GM12878 (cell line): ENCODE measurements around the gene IL18. TPM values are rescaled to one million over a fixed set of nuclear protein-coding genes. Genes with fewer than 3 reads are reported as not detected.

Experiments used
- ATAC-seq: fragments of 200-7000 bp; cut with Tn5 transposase; 3 replicates; pipeline ENCODE4 v1.9.1; 2020; ENCODE audit warnings: mild to moderate bottlenecking, moderate library complexity
- BruUV-seq: library from RNA; stranded (reverse); fragments of 400-500 nt; replicated peaks from 2 replicates; lab custom pipeline; 2021; lab: Mats Ljungman, UMichigan
- CTCF ChIA-PET: fragments of 300-600 bp; sonication (Branson Sonifier 250); formaldehyde crosslinking; extraction: SDS; loops from one replicate; lab custom pipeline; 2021; ENCODE audit warnings: inconsistent platforms; lab: Yijun Ruan, JAX
- POLR2A ChIA-PET: fragments of 350-600 bp; formaldehyde crosslinking; extraction: SDS; loops from one replicate; lab custom pipeline; 2021; ENCODE audit warnings: inconsistent platforms; lab: Charles Lee
- RAD21 ChIA-PET: fragments of 300-600 bp; sonication (Branson Sonifier 250); formaldehyde crosslinking; loops from one replicate; lab custom pipeline; 2023; ENCODE audit warnings: antibody characterized with exemption; ENCODE audit not compliant: unreplicated experiment; lab: Charles Lee
- SMC1A ChIA-PET: fragments of 300-600 bp; sonication (Branson Sonifier 250); formaldehyde crosslinking; loops from one replicate; lab custom pipeline; 2023; ENCODE audit not compliant: unreplicated experiment, uncharacterized antibody; lab: Charles Lee
- DNase-seq: peaks from one replicate; pipeline ENCODE4 v3.0.0-alpha.2; 2011; ENCODE audit warnings: low read depth, low spot score
- FAIRE-seq: peaks from 3 replicates; lab custom pipeline; 2011; peaks lifted over from hg19 to GRCh38; lab: Jason Lieb, UNC
- H2AFZ ChIP-seq: 2 replicates; pipeline ENCODE4 v1.6.0; 2011; ENCODE audit warnings: low read depth, low read length, control low read depth; ENCODE audit not compliant: control insufficient read depth
- H3K27ac ChIP-seq: 2 replicates; pipeline ENCODE4 v1.5.1; 2011; ENCODE audit warnings: control low read depth; ENCODE audit not compliant: control insufficient read depth, insufficient read depth
- H3K27me3 ChIP-seq, 2 experiments: replicated peaks in 1 of 2; 2 replicates each; pipeline versions ENCODE4 v1.6.0 to v1.6.1; 2011; ENCODE audit warnings: low read length in 1 of 2; ENCODE audit not compliant: control insufficient read depth in 2 of 2, insufficient read depth in 2 of 2
- H3K36me3 ChIP-seq, 2 experiments: 2 replicates each; pipeline ENCODE4 v1.5.1; 2011; ENCODE audit warnings: low read length in 1 of 2; ENCODE audit not compliant: control insufficient read depth in 2 of 2, insufficient read depth in 2 of 2
- H3K4me1 ChIP-seq: 2 replicates; pipeline ENCODE4 v1.6.1; 2011; ENCODE audit warnings: mild to moderate bottlenecking, low read length, moderate library complexity, mixed read lengths; ENCODE audit not compliant: control insufficient read depth, insufficient read depth
- H3K4me2 ChIP-seq: 2 replicates; pipeline ENCODE4 v1.6.0; 2011; ENCODE audit warnings: control low read depth; ENCODE audit not compliant: control insufficient read depth, insufficient read depth
- H3K4me3 ChIP-seq: fragments of 200-600 bp; sonication (generic); 2 replicates; pipeline ENCODE4 v1.5.1; 2016
- H3K79me2 ChIP-seq: 2 replicates; pipeline ENCODE4 v1.6.0; 2011; ENCODE audit warnings: low read length; ENCODE audit not compliant: control insufficient read depth, insufficient read depth
- H3K9ac ChIP-seq: 2 replicates; pipeline ENCODE4 v1.8.0; 2011; ENCODE audit warnings: low read length, control low read depth, mixed read lengths; ENCODE audit not compliant: control insufficient read depth, insufficient read depth
- H3K9me3 ChIP-seq: replicated peaks from 3 replicates; pipeline ENCODE4 v1.5.1; 2011; ENCODE audit warnings: mild to moderate bottlenecking, low read length; ENCODE audit not compliant: control insufficient read depth, insufficient read depth
- H4K20me1 ChIP-seq: 2 replicates; pipeline ENCODE4 v1.6.0; 2011; ENCODE audit not compliant: control insufficient read depth, insufficient read depth
- BACH1 ChIP-seq: fragments of 450-650 bp; IDR thresholded peaks from 2 replicates; pipeline ENCODE4 v1.6.1; 2017; ENCODE audit warnings: mild to moderate bottlenecking, borderline replicate concordance
- BRCA1 ChIP-seq: IDR thresholded peaks from 2 replicates; pipeline ENCODE4 v1.6.1; 2011; ENCODE audit warnings: low read depth, low read length, improper control_type of control experiment
- GABPA ChIP-seq: IDR thresholded peaks from 2 replicates; pipeline ENCODE4 v1.6.1; 2014; ENCODE audit warnings: antibody characterized with exemption, low read depth, mild to moderate bottlenecking, inconsistent platforms
- HDAC2 ChIP-seq: fragments of 200-600 bp; sonication (generic); IDR thresholded peaks from 2 replicates; pipeline ENCODE4 v1.6.1; 2017
- IRF4 ChIP-seq: IDR thresholded peaks from 2 replicates; pipeline ENCODE4 v1.6.1; 2011; ENCODE audit warnings: low read depth, low read length
- SUZ12 ChIP-seq: fragments of 200-600 bp; sonication (generic); IDR thresholded peaks from one replicate; pipeline ENCODE4 v1.6.1; 2018; ENCODE audit warnings: antibody characterized with exemption, mild to moderate bottlenecking; ENCODE audit not compliant: unreplicated experiment
- WGBS: methylation state at CpG from one replicate; pipeline ENCODE4 v1.1.6; 2016; ENCODE audit warnings: low lambda C conversion rate; ENCODE audit not compliant: insufficient replicate concordance, insufficient coverage; ENCODE audit errors: missing lambda C conversion rate; 5-methylcytosine and 5-hydroxymethylcytosine counted together
- in situ Hi-C: fragments of 300-500 bp; cut with MboI; formaldehyde crosslinking; loops from 9 replicates; pipeline ENCODE4 v1.14.3; 2018; ENCODE audit warnings: mixed read lengths
- intact Hi-C: fragments of 100-400 bp; cut with micrococcal nuclease; formaldehyde crosslinking; loops from one replicate; pipeline ENCODE4 v1.14.2; 2022; ENCODE audit not compliant: unreplicated experiment
- polyA plus RNA-seq, 11 experiments: library from polyadenylated mRNA; depleted of rRNA in 4 of 11; unstranded in 6 of 11; stranded (reverse) in 5 of 11; fragments of >200 nt; fragmentation: Nextera tagmentation in 4 of 11; fragmentation: Illumina TruSeq in 1 of 11; extraction: Ambion mirVana in 4 of 11; extraction: Trizol in 1 of 11; gene quantifications; 1 replicate in 1 of 11; 2 replicates in 10 of 11; pipeline versions ENCODE4 v1.2.1 to v1.2.3, GENCODE V29; 2011 to 2016; ENCODE audit warnings: inconsistent platforms in 2 of 11, missing spikeins in 2 of 11, low read depth in 1 of 11
- total RNA-seq, 4 experiments: library from RNA; depleted of rRNA in 3 of 4; stranded (reverse); fragments of >200 nt in 3 of 4; fragmentation: Illumina TruSeq in 1 of 4; extraction: Trizol in 1 of 4; gene quantifications; 2 replicates each; pipeline versions ENCODE4 v1.2.1 to v1.2.3, GENCODE V29; 2013 to 2021
- TF ChIP-seq, protein P1 (sequence below): IDR thresholded peaks from 2 replicates; pipeline ENCODE4 v1.6.1; 2011; ENCODE audit warnings: borderline replicate concordance, low read depth, mild to moderate bottlenecking, moderate library complexity, mixed read lengths, low read length; ENCODE audit not compliant: insufficient read depth; ENCODE audit errors: extremely low read length
- TF ChIP-seq, protein P2 (sequence below): fragments of 450-650 bp; IDR thresholded peaks from 2 replicates; pipeline ENCODE4 v1.6.1; 2016; ENCODE audit warnings: mild to moderate bottlenecking, moderate library complexity, borderline replicate concordance
- TF ChIP-seq, protein P3 (sequence below): fragments of 450-650 bp; IDR thresholded peaks from 2 replicates; pipeline ENCODE4 v1.6.1; 2017; ENCODE audit warnings: mild to moderate bottlenecking, moderate library complexity
- TF ChIP-seq, protein P4 (sequence below): IDR thresholded peaks from 2 replicates; pipeline ENCODE4 v1.6.1; 2012; ENCODE audit warnings: low read depth, low read length, improper control_type of control experiment
- TF ChIP-seq, protein P5 (sequence below): IDR thresholded peaks from 2 replicates; pipeline ENCODE4 v1.6.1; 2012; ENCODE audit warnings: low read depth, low read length, improper control_type of control experiment

IL18 gene
- total and polyA plus RNA-seq, 10 of the 15 experiments (the other 5 are each of a cell fraction or from before 2014, with no cell fraction given): 0.12 to 0.42 (median 0.24) TPM

- H3K27ac ChIP-seq: no peak overlapping the region
- peak; percentile 49 for ATAC-seq
- H3K4me2 ChIP-seq: no peak overlapping the region
- BruUV-seq: no TSS peak
- no peaks in the 10 kb centered on the region for H3K27me3 ChIP-seq
- no peak for FAIRE-seq
- no peak for TF ChIP-seq BRCA1
- TF ChIP-seq, protein P1, sequence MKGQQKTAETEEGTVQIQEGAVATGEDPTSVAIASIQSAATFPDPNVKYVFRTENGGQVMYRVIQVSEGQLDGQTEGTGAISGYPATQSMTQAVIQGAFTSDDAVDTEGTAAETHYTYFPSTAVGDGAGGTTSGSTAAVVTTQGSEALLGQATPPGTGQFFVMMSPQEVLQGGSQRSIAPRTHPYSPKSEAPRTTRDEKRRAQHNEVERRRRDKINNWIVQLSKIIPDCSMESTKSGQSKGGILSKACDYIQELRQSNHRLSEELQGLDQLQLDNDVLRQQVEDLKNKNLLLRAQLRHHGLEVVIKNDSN: no peak
- TF ChIP-seq, protein P2, sequence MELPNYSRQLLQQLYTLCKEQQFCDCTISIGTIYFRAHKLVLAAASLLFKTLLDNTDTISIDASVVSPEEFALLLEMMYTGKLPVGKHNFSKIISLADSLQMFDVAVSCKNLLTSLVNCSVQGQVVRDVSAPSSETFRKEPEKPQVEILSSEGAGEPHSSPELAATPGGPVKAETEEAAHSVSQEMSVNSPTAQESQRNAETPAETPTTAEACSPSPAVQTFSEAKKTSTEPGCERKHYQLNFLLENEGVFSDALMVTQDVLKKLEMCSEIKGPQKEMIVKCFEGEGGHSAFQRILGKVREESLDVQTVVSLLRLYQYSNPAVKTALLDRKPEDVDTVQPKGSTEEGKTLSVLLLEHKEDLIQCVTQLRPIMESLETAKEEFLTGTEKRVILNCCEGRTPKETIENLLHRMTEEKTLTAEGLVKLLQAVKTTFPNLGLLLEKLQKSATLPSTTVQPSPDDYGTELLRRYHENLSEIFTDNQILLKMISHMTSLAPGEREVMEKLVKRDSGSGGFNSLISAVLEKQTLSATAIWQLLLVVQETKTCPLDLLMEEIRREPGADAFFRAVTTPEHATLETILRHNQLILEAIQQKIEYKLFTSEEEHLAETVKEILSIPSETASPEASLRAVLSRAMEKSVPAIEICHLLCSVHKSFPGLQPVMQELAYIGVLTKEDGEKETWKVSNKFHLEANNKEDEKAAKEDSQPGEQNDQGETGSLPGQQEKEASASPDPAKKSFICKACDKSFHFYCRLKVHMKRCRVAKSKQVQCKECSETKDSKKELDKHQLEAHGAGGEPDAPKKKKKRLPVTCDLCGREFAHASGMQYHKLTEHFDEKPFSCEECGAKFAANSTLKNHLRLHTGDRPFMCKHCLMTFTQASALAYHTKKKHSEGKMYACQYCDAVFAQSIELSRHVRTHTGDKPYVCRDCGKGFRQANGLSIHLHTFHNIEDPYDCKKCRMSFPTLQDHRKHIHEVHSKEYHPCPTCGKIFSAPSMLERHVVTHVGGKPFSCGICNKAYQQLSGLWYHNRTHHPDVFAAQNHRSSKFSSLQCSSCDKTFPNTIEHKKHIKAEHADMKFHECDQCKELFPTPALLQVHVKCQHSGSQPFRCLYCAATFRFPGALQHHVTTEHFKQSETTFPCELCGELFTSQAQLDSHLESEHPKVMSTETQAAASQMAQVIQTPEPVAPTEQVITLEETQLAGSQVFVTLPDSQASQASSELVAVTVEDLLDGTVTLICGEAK: no peak
- no peak for TF ChIP-seq SUZ12
- TF ChIP-seq, protein P3, sequence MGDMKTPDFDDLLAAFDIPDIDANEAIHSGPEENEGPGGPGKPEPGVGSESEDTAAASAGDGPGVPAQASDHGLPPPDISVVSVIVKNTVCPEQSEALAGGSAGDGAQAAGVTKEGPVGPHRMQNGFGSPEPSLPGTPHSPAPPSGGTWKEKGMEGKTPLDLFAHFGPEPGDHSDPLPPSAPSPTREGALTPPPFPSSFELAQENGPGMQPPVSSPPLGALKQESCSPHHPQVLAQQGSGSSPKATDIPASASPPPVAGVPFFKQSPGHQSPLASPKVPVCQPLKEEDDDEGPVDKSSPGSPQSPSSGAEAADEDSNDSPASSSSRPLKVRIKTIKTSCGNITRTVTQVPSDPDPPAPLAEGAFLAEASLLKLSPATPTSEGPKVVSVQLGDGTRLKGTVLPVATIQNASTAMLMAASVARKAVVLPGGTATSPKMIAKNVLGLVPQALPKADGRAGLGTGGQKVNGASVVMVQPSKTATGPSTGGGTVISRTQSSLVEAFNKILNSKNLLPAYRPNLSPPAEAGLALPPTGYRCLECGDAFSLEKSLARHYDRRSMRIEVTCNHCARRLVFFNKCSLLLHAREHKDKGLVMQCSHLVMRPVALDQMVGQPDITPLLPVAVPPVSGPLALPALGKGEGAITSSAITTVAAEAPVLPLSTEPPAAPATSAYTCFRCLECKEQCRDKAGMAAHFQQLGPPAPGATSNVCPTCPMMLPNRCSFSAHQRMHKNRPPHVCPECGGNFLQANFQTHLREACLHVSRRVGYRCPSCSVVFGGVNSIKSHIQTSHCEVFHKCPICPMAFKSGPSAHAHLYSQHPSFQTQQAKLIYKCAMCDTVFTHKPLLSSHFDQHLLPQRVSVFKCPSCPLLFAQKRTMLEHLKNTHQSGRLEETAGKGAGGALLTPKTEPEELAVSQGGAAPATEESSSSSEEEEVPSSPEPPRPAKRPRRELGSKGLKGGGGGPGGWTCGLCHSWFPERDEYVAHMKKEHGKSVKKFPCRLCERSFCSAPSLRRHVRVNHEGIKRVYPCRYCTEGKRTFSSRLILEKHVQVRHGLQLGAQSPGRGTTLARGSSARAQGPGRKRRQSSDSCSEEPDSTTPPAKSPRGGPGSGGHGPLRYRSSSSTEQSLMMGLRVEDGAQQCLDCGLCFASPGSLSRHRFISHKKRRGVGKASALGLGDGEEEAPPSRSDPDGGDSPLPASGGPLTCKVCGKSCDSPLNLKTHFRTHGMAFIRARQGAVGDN: no peak
- TF ChIP-seq, protein P4, sequence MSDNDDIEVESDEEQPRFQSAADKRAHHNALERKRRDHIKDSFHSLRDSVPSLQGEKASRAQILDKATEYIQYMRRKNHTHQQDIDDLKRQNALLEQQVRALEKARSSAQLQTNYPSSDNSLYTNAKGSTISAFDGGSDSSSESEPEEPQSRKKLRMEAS: no peak
- no peak for TF ChIP-seq IRF4
- TF ChIP-seq HDAC2: no peak
- TF ChIP-seq, protein P5, sequence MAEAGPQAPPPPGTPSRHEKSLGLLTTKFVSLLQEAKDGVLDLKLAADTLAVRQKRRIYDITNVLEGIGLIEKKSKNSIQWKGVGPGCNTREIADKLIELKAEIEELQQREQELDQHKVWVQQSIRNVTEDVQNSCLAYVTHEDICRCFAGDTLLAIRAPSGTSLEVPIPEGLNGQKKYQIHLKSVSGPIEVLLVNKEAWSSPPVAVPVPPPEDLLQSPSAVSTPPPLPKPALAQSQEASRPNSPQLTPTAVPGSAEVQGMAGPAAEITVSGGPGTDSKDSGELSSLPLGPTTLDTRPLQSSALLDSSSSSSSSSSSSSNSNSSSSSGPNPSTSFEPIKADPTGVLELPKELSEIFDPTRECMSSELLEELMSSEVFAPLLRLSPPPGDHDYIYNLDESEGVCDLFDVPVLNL: no peak
- TF ChIP-seq GABPA: no peak
- no peak for TF ChIP-seq BACH1
- CTCF ChIA-PET: interaction anchor here (0.9 to 1.8 kb wide), 4 partner anchors 12 to 315 kb away, joined by 3 to 8 read pairs (median 4); partner anchors contain the start of gene BCO2
- no peaks in the 10 kb centered on the region for H3K79me2 ChIP-seq
- intact Hi-C loops: no loop called here
- no peak overlapping the region for H2AFZ ChIP-seq
- WGBS: 49% methylated on average over 4 of the region's 4 CpGs
- no peak overlapping the region for H3K4me3 ChIP-seq
- H3K4me1 ChIP-seq: no peaks in the 10 kb centered on the region
- H3K9ac ChIP-seq: no peak overlapping the region
- H3K36me3 ChIP-seq: no peaks in the 10 kb centered on the region
- H3K9me3 ChIP-seq: no peaks in the 10 kb centered on the region
- H4K20me1 ChIP-seq: no peaks in the 10 kb centered on the region
- DNase-seq: no peak
- in situ Hi-C loops: no loop called here
- SMC1A ChIA-PET: interaction anchor here (1.1 kb wide), 1 partner anchor 43 kb away, joined by 3 read pairs; no protein-coding TSS in a partner anchor
- POLR2A ChIA-PET: no interaction called here
- RAD21 ChIA-PET: no interaction called here
Measured at GRCh38 chr11:112156956-112157766, 6.7 kb downstream of the IL18 start.
